Common myeloid progenitor, CD34-positive (primary cell): ENCODE measurements around the gene CELF2.
A peak's percentile ranks its signal among the peaks of the same experiment; 100 is the strongest.

ENCODE experiments used
- CTCF ChIA-PET: fragments of 350-600 bp; sonication (Branson Sonifier 250); formaldehyde crosslinking; loops from one replicate; lab custom pipeline; 2021; ENCODE audit warnings: antibody characterized with exemption; lab: Charles Lee
- POLR2A ChIA-PET: fragments of 350-600 bp; sonication (Branson Sonifier 250); formaldehyde crosslinking; loops from one replicate; lab custom pipeline; 2021; ENCODE audit warnings: antibody characterized with exemption; lab: Charles Lee
- DNase-seq, 3 donors: peaks; one replicate each; pipeline versions ENCODE4 v3.0.0 to v3.0.0-alpha.2; 2013
- H3K27ac ChIP-seq, 2 experiments: 1 replicate in 1 of 2; 2 replicates in 1 of 2; pipeline ENCODE4 v1.7.0; 2013; ENCODE audit warnings: inconsistent platforms in 2 of 2, low read length in 2 of 2, mild to moderate bottlenecking in 2 of 2, low read depth in 1 of 2, moderate library complexity in 1 of 2; ENCODE audit not compliant: severe bottlenecking in 2 of 2, insufficient read depth in 1 of 2, poor library complexity in 1 of 2
- H3K27me3 ChIP-seq, 5 experiments: replicated peaks in 2 of 5; 1 replicate in 3 of 5; 2 replicates in 2 of 5; pipeline versions ENCODE4 v1.6.1 to v1.7.0; 2013; ENCODE audit warnings: low read length in 4 of 5, mild to moderate bottlenecking in 2 of 5, moderate library complexity in 2 of 5, inconsistent platforms in 1 of 5; ENCODE audit not compliant: insufficient read depth in 5 of 5, control insufficient read depth in 4 of 5
- H3K36me3 ChIP-seq, 4 experiments: 1 replicate in 2 of 4; 2 replicates in 2 of 4; pipeline versions ENCODE4 v1.6.1 to v1.7.0; 2013; ENCODE audit warnings: low read length in 3 of 4, control low read depth in 1 of 4, mild to moderate bottlenecking in 1 of 4; ENCODE audit not compliant: control insufficient read depth in 4 of 4, insufficient read depth in 4 of 4
- H3K4me1 ChIP-seq, 4 experiments: 1 replicate in 3 of 4; 2 replicates in 1 of 4; pipeline versions ENCODE4 v1.6.1 to v1.7.1; 2013; ENCODE audit warnings: low read length in 3 of 4, mild to moderate bottlenecking in 3 of 4, control low read depth in 1 of 4, inconsistent platforms in 1 of 4, moderate library complexity in 1 of 4; ENCODE audit not compliant: control insufficient read depth in 4 of 4, insufficient read depth in 4 of 4; ENCODE audit errors: control extremely low read depth in 1 of 4
- H3K4me3 ChIP-seq, 7 experiments: 1 replicate in 4 of 7; 2 replicates in 3 of 7; pipeline versions ENCODE4 v1.5.1 to v1.7.0; 2013; ENCODE audit warnings: mild to moderate bottlenecking in 7 of 7, low read length in 6 of 7, moderate library complexity in 6 of 7, inconsistent platforms in 2 of 7, low read depth in 2 of 7, control low read depth in 1 of 7; ENCODE audit not compliant: insufficient read depth in 4 of 7, control insufficient read depth in 1 of 7; ENCODE audit errors: extremely low read depth in 1 of 7
- H3K9me3 ChIP-seq, 5 experiments: 1 replicate in 4 of 5; 2 replicates in 1 of 5; pipeline versions ENCODE4 v1.6.1 to v1.7.1; 2013; ENCODE audit warnings: low read length in 4 of 5, mild to moderate bottlenecking in 2 of 5, inconsistent platforms in 1 of 5, low read depth in 1 of 5, moderate library complexity in 1 of 5; ENCODE audit not compliant: control insufficient read depth in 4 of 5, insufficient read depth in 2 of 5; ENCODE audit errors: control extremely low read depth in 1 of 5
- WGBS: methylation state at CpG from one replicate; pipeline ENCODE4 v1.1.5; 2013; ENCODE audit not compliant: insufficient coverage; 5-methylcytosine and 5-hydroxymethylcytosine counted together

Gene CELF2

DNA sequence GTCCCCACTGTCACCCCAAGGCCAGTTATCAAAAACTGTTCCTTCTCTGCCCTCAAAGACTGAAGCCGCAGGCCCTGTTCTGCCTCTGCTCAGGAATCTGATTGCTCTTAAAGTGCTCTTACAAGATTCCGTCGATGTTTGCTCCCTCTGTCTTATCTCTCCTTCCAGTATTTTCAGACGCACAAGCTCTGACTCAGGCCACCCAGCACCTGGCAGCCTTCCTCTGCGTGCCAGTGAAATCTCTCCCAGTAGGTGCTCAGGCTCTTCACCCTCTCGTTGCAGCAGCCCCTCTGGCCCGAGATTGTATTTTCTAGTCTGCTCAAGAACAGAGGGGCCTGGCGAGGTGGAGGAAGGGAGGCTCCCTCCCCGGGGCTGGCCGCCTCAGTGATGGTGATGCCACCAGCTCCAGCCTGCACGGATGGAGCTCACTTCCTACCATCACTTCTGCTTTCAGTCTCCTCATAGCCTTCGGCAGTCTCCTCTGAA, 317.5 kb downstream of the CELF2 start:
- ChIA-PET CTCF (interaction anchor here (1.1 to 1.6 kb wide), 2 partner anchors 11 to 120 kb away, joined by 3 to 5 read pairs; no protein-coding TSS in a partner anchor), POLR2A (no interaction called here)
- Histone ChIP-seq H3K4me3 (peak overlapping the region in 1 of 7 experiments; percentile 35), H3K9me3 (no peaks in the 10 kb centered on the region), H3K27me3 (no peaks in the 10 kb centered on the region), H3K4me1 (peaks cover 4 to 52% (median 16%) of the 10 kb centered on the region in 4 experiments), H3K36me3 (peaks cover 2 to 29% (median 17%) of the 10 kb centered on the region in 4 experiments), H3K27ac (no peak overlapping the region)
- 22% methylated on average over 9 of the region's 12 CpGs for WGBS
- DNase-seq: peak in 2 of 3 donors; percentile 77 to 82

DNA sequence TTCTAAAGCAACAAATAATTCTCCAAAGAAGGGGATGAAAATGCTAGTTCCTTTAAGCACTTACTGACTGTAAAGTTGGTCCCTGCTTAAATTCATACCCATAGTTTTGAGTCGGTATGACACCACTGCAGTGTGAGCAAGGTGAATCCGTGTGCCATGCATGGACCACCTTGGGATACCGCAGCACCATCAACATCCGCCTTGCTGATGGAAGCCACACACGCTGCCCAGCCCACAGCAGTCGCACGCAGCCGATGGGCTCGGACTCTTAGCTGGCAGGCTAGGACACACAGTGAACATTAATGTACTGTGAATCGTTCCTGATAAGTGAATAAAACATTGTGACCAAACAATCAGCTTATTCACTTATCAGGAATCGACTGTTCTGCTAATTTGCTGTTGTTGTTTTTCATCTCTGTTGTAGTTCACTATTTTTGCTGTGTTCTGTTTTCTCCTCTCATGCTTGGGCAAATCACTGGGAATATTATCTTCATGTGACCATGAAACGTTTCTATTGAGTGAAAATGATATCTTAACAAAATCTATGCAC, 318.3 kb downstream of the CELF2 start:
- 97% methylated on average over 9 of the region's 12 CpGs for WGBS
- H3K4me1 ChIP-seq: peaks cover 4 to 45% (median 15%) of the 10 kb centered on the region in 4 experiments
- H3K36me3 ChIP-seq: peaks cover 2 to 25% (median 13%) of the 10 kb centered on the region in 4 experiments
- DNase-seq: no peak
- H3K27me3 ChIP-seq: no peaks in the 10 kb centered on the region
- no peak overlapping the region for H3K4me3 ChIP-seq
- POLR2A ChIA-PET: no interaction called here
- no peaks in the 10 kb centered on the region for H3K9me3 ChIP-seq
- no peak overlapping the region for H3K27ac ChIP-seq
- CTCF ChIA-PET: interaction anchor here (1.1 to 1.6 kb wide), 2 partner anchors 11 to 119 kb away, joined by 3 to 5 read pairs; no protein-coding TSS in a partner anchor

DNA sequence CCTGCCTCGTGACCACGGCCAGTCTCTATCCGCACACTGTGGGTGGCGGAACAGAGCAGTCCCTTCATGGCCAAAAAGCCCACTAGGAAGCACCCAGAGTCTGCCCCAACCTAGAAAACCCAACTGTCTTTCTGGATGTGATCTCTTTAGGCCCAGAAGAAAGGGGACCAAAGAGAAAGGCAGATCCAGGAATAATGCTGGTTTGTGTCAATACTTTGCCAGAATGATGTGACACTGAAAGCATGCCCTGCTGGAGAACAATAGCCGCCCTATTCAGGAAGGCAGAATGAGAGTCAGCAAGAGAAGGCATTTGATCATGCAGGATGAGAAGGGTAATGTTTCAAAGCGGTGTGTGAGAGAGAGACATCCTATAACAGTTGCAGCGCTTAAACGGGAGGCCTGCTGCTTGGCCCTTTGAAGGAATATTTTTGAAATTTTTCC, 319.1 kb downstream of the CELF2 start:
- no peak for DNase-seq
- POLR2A ChIA-PET: no interaction called here
- H3K4me3 ChIP-seq: no peak overlapping the region
- peaks cover 4 to 41% (median 15%) of the 10 kb centered on the region in 4 experiments for H3K4me1 ChIP-seq
- no peak overlapping the region for H3K27ac ChIP-seq
- CTCF ChIA-PET: no interaction called here
- peaks cover 2 to 22% (median 12%) of the 10 kb centered on the region in 4 experiments for H3K36me3 ChIP-seq
- WGBS: 88% methylated on average over 8 of the region's 8 CpGs
- H3K9me3 ChIP-seq: no peaks in the 10 kb centered on the region
- no peaks in the 10 kb centered on the region for H3K27me3 ChIP-seq

DNA sequence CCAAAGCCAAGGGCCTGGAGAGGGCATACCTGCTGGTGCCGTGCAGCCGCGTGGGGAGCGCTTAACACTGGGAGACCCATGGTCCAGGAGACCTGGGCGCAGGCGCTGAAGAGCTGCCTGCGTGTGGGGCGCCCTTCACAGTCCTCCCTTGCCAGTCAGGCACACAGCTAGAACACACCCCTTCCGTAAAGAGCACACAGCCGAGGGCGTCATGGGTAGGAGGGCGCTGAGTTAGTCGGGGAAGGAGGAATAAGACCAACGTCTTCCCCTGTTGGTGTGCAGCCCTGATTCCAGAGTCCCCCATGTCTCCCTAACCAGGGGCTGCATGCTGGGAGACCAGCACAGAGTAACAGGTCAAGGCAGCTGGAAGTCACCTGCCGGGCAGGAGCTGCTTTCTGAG, 319.8 kb downstream of the CELF2 start:
- no peak overlapping the region for H3K27ac ChIP-seq
- H3K4me1 ChIP-seq: peaks cover 4 to 33% (median 14%) of the 10 kb centered on the region in 4 experiments
- peak in 2 of 3 donors; percentile 65 for DNase-seq
- H3K9me3 ChIP-seq: no peaks in the 10 kb centered on the region
- 77% methylated on average over 13 of the region's 15 CpGs for WGBS
- POLR2A ChIA-PET: no interaction called here
- H3K4me3 ChIP-seq: peak overlapping the region in 1 of 7 experiments; percentile 31
- no peaks in the 10 kb centered on the region for H3K27me3 ChIP-seq
- H3K36me3 ChIP-seq: peaks cover 0 to 14% (median 6%) of the 10 kb centered on the region in 4 experiments
- CTCF ChIA-PET: no interaction called here

DNA sequence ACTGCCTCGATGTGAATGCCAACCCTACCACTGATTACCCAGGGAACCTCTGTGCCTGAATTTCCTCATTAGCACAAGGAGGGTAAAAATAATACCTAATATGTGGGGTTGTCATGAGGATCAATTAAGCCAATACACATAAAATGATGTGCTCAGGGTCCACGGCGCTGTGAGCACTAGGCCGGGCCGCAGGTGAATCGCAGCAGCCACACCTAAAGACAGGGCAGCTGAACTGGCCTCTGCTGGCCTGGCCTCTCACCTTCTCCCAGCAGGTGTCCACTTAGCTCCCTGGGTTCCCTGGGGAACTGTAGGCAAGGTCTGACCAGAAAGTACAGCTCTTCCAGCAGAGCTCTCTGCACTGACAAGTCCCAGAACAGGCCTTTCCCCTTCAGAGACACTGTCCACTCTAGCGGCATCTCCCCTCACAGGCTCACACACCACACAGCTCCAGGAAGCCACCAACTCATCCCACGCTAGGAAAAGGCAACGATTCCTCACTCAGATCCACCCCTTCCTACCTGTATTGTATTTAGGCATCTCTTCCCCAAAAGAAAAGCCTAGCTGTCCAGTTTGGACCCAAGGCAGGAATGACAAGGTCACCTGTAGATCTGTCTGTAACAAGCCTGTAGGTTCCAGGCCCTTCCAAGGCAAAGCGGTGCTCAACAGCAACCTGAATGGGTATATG, 320.6 kb downstream of the CELF2 start:
- DNase-seq: no peak
- no peak overlapping the region for H3K27ac ChIP-seq
- ChIA-PET CTCF (interaction anchor here (0.6 kb wide), 1 partner anchor 16 kb away, joined by 3 read pairs; no protein-coding TSS in a partner anchor), POLR2A (no interaction called here)
- peaks cover 0 to 10% (median 1%) of the 10 kb centered on the region in 4 experiments for H3K36me3 ChIP-seq
- 94% methylated on average over 10 of the region's 10 CpGs for WGBS
- H3K9me3 ChIP-seq: no peaks in the 10 kb centered on the region
- no peaks in the 10 kb centered on the region for H3K27me3 ChIP-seq
- peaks cover 4 to 25% (median 10%) of the 10 kb centered on the region in 4 experiments for H3K4me1 ChIP-seq
- no peak overlapping the region for H3K4me3 ChIP-seq

DNA sequence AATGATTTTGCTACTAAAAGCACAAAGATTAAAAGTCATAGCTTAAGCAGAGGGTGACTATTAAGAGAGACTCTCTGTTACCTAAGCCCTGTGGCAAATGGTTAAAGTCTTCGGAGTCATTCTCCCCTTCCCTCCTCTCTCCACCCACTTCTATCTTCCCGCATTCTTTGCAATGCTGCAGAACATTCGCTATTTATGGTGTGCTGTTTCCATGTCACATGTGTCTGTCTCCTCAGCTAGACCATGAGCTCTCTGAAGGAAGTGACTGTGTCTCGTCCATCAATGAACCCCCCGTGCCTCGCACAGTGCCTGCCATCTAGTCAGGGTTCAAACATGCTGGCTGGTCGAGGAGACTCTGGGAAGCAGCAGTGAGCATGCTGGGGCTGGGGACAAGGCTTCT, 321.3 kb downstream of the CELF2 start:
- ChIA-PET POLR2A (no interaction called here), CTCF (interaction anchor here (1.2 to 1.3 kb wide), 2 partner anchors 48 to 85 kb away, joined by 3 read pairs; no protein-coding TSS in a partner anchor)
- no peaks in the 10 kb centered on the region for H3K9me3 ChIP-seq
- peaks cover 0 to 10% (median 0%) of the 10 kb centered on the region in 4 experiments for H3K36me3 ChIP-seq
- H3K4me3 ChIP-seq: no peak overlapping the region
- no peak for DNase-seq
- H3K4me1 ChIP-seq: peaks cover 4 to 20% (median 10%) of the 10 kb centered on the region in 4 experiments
- WGBS: 76% methylated on average over 7 of the region's 7 CpGs
- H3K27ac ChIP-seq: no peak overlapping the region
- no peaks in the 10 kb centered on the region for H3K27me3 ChIP-seq
